NCI-H345 treated with DMSO at 0.1 percent for 48 hours (cell line): Measurements from ENCODE around the gene JMJD4.
"Not testable (repeated sequence)": the region's sequence is repeated elsewhere in the genome, so short reads cannot be mapped to it uniquely, and the experiment has no call there.

Source experiments
- DNase-seq: peaks from one replicate; lab custom pipeline; 2025; ENCODE audit not compliant: unreplicated experiment; lab: John Stamatoyannopoulos, UW

Gene JMJD4

GRCh38 chr1:227733751-227734545, 1.2 kb downstream of the JMJD4 start:
- DNase-seq: no peak

- DNase-seq: no peak
Observed at GRCh38 chr1:227733309-227733705, 1.8 kb downstream of the JMJD4 start.

GRCh38 chr1:227732586-227733308, 2.4 kb downstream of the JMJD4 start:
- no peak for DNase-seq

GRCh38 chr1:227731696-227732585, 3.2 kb downstream of the JMJD4 start:
- DNase-seq: no peak

GRCh38 chr1:227731241-227731677, 3.8 kb downstream of the JMJD4 start:
- DNase-seq: no peak

GRCh38 chr1:227730630-227731151, 4.4 kb downstream of the JMJD4 start:
- no peak for DNase-seq

- no peak for DNase-seq
Observed at GRCh38 chr1:227729881-227730629, 5.0 kb downstream of the JMJD4 start.

GRCh38 chr1:227729144-227729880, 5.8 kb downstream of the JMJD4 start:
- no peak for DNase-seq

- DNase-seq: no peak
Observed at GRCh38 chr1:227728892-227729143, 6.3 kb downstream of the JMJD4 start.

GRCh38 chr1:227728059-227728891, 6.8 kb downstream of the JMJD4 start:
- DNase-seq: peak; percentile 64

GRCh38 chr1:227726924-227727599, 8.0 kb downstream of the JMJD4 start:
- DNase-seq: no peak

GRCh38 chr1:227726318-227726717, 8.8 kb downstream of the JMJD4 start:
- no peak for DNase-seq

GRCh38 chr1:227725046-227725445, 10.1 kb downstream of the JMJD4 start:
- no peak for DNase-seq

GRCh38 chr1:227723474-227723873, 11.6 kb downstream of the JMJD4 start:
- no peak for DNase-seq

- DNase-seq: no peak
Observed at GRCh38 chr1:227718932-227719331, 16.2 kb downstream of the JMJD4 start.

GRCh38 chr1:227712648-227713047, 22.5 kb downstream of the JMJD4 start:
- no peak for DNase-seq

GRCh38 chr1:227710474-227710873, 24.6 kb downstream of the JMJD4 start:
- DNase-seq: not testable (repeated sequence)

- no peak for DNase-seq
Observed at GRCh38 chr1:227709451-227709850, 25.7 kb downstream of the JMJD4 start.

GRCh38 chr1:227707846-227708245, 27.3 kb downstream of the JMJD4 start:
- no peak for DNase-seq
